ENCODE results near the gene CXCL16.

Gene CXCL16

DNA sequence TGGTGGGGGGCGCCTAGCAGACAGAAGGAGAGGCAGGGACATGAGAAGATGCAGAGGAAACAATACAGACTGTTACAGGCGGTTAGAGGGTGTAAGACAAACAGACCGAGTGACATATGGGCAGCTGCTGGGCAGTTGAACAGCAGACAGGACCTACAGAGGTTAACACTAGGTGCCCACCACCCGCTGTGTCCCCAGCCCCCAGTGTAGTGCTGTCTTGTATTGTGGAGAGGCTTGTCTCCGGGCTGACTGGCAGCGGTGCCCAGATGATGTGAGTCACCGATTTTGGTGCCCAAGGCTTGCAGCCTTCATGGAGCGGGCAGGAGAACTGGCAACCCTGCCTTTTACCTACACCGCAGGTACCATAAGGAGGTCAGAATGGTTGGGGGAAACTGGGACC is 2.4 kb upstream of the CXCL16 start:
- no peak overlapping the region for H3K27ac Mint-ChIP-seq
- no peaks in the 10 kb centered on the region for H3K9me3 Mint-ChIP-seq
- peaks cover 26 to 44% of the 10 kb centered on the region in 2 donors for H3K4me1 Mint-ChIP-seq
- ATAC-seq (replicated peaks) (no peak), DNase-seq (no peak)
- peak overlapping the region in 1 of 2 donors; percentile 10 for H3K4me3 Mint-ChIP-seq
- H3K27me3 Mint-ChIP-seq = peaks cover 44 to 48% of the 10 kb centered on the region in 2 donors
- no peaks in the 10 kb centered on the region for H3K36me3 Mint-ChIP-seq

DNA sequence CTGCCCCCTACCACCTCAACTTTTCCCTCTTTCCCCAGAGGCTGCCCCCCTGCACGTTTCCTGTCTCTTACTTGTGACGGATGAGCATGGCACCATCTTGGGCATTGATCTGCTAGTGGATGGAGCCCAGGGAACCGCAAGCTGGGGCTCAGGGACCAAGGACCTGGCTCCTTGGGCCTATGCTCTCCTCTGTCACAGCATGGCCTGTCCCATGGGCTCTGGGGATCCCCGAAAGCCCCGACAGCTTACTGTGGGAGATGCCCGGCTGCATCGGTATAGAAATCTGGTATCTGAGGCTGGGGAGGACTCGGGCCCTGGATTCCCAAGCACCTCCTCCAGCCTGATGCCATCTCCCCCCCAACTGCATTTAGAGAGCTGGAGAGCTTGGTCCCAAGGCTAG is 1.8 kb upstream of the CXCL16 start:
- H3K4me3 Mint-ChIP-seq = no peak overlapping the region
- no peaks in the 10 kb centered on the region for H3K9me3 Mint-ChIP-seq
- peaks cover 40 to 45% of the 10 kb centered on the region in 2 donors for H3K27me3 Mint-ChIP-seq
- H3K27ac Mint-ChIP-seq = no peak overlapping the region
- no peak for DNase-seq
- ATAC-seq (replicated peaks) = no peak
- H3K4me1 Mint-ChIP-seq = peaks cover 26 to 44% of the 10 kb centered on the region in 2 donors
- no peaks in the 10 kb centered on the region for H3K36me3 Mint-ChIP-seq

GRCh38 chr17:4740584-4740983 is 856 bp upstream of the CXCL16 start:
- ATAC-seq (replicated peaks) (no peak), DNase-seq (no peak)
- Mint-ChIP-seq H3K36me3 (no peaks in the 10 kb centered on the region), H3K4me1 (peaks cover 30 to 51% of the 10 kb centered on the region in 2 donors), H3K27ac (peak overlapping the region; percentile 43), H3K9me3 (no peaks in the 10 kb centered on the region), H3K27me3 (peaks cover 36 to 43% of the 10 kb centered on the region in 2 donors), H3K4me3 (peak overlapping the region; percentile 76 to 77)

DNA sequence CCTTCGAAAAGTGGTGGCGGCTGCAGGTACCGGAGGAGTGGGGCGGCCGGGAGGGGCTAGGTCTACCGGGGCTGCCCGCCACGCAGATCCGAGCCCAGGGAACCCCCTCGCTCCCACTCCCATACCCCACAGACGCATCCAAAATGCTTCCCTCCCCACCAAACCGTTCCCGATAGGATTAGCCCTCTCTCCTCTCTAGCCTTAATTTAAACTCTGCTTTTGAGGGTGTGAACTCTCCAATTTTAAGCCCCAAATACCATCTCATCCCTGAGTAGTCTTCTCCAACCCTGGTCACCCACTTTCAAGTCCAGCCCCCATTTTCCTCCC is 260 bp upstream of the CXCL16 start:
- no peaks in the 10 kb centered on the region for H3K9me3 Mint-ChIP-seq
- H3K4me1 Mint-ChIP-seq = peaks cover 29 to 50% of the 10 kb centered on the region in 2 donors
- H3K27me3 Mint-ChIP-seq = peaks cover 30 to 38% of the 10 kb centered on the region in 2 donors

GRCh38 chr17:4738136-4739121 is 1.3 kb downstream of the CXCL16 start:
- Mint-ChIP-seq H3K27ac (peak overlapping the region; percentile 91), H3K9me3 (no peaks in the 10 kb centered on the region), H3K4me3 (peak overlapping the region; percentile 77 to 81), H3K36me3 (peaks cover 0 to 3% of the 10 kb centered on the region in 2 donors), H3K4me1 (peaks cover 37 to 60% of the 10 kb centered on the region in 2 donors), H3K27me3 (peaks cover 14 to 26% of the 10 kb centered on the region in 2 donors)
- no peak for DNase-seq
- ATAC-seq (replicated peaks) = peak; percentile 7 to 11

More for the DNA sequence above, 260 bp upstream of the CXCL16 start:
- peaks cover 0 to 3% of the 10 kb centered on the region in 2 donors for H3K36me3 Mint-ChIP-seq
- peak overlapping the region; percentile 76 to 77 for H3K4me3 Mint-ChIP-seq
- ATAC-seq (replicated peaks) (no peak), DNase-seq (no peak)
- H3K27ac Mint-ChIP-seq = peak overlapping the region; percentile 43

GRCh38 chr17:4735876-4736651 is 3.7 kb downstream of the CXCL16 start:
- H3K36me3 Mint-ChIP-seq = peaks cover 0 to 6% of the 10 kb centered on the region in 2 donors
- no peaks in the 10 kb centered on the region for H3K9me3 Mint-ChIP-seq
- DNase-seq (no peak), ATAC-seq (replicated peaks) (no peak)
- no peak overlapping the region for H3K4me3 Mint-ChIP-seq
- no peak overlapping the region for H3K27ac Mint-ChIP-seq
- H3K4me1 Mint-ChIP-seq = peaks cover 42 to 71% of the 10 kb centered on the region in 2 donors
- peaks cover 6 to 11% of the 10 kb centered on the region in 2 donors for H3K27me3 Mint-ChIP-seq

DNA sequence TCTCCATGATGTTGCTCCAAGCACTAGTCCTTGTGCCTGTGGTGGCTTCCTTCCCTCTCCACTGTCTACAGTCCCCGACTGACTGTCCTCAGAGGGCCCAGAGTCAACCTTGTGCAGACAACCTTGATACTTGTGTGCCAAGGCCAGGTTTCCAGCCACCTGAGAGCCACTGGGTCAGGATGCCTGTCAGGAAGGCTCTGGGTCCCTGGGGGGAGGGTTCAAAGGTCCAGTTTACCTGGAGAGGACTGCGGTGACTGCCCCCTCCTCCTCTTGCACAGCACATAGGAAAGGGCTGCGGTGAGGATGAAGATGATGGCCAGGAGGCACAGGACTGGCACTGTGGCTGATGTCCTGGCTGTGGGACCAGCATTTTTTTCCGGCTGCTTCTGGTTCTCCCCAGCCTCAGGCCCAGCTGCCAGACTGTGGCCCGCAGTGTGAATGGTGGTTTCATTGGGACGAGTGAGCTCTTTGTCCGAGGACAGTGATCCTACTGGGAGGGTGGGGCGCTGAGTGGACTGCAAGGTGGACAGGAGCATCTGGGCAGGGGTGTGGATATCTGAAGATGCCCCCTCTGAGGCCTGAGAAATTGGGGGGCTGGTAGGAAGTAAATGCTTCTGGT is 4.8 kb downstream of the CXCL16 start:
- no peak for ATAC-seq (replicated peaks)
- Mint-ChIP-seq H3K4me3 (no peak overlapping the region), H3K9me3 (no peaks in the 10 kb centered on the region), H3K36me3 (peaks cover 0 to 6% of the 10 kb centered on the region in 2 donors), H3K27me3 (peaks cover 0 to 1% of the 10 kb centered on the region in 2 donors), H3K27ac (peak overlapping the region; percentile 39), H3K4me1 (peaks cover 41 to 70% of the 10 kb centered on the region in 2 donors)
- DNase-seq = no peak

- Mint-ChIP-seq H3K4me3 (peak overlapping the region; percentile 4 to 55), H3K4me1 (peaks cover 31 to 57% of the 10 kb centered on the region in 2 donors), H3K27ac (peak overlapping the region; percentile 69), H3K9me3 (no peaks in the 10 kb centered on the region), H3K36me3 (peaks cover 0 to 6% of the 10 kb centered on the region in 2 donors), H3K27me3 (no peaks in the 10 kb centered on the region)
- DNase-seq (peak; percentile 65), ATAC-seq (replicated peaks) (peak; percentile 78 to 79)
Observed at GRCh38 chr17:4733073-4733531, 6.6 kb downstream of the CXCL16 start.

DNA sequence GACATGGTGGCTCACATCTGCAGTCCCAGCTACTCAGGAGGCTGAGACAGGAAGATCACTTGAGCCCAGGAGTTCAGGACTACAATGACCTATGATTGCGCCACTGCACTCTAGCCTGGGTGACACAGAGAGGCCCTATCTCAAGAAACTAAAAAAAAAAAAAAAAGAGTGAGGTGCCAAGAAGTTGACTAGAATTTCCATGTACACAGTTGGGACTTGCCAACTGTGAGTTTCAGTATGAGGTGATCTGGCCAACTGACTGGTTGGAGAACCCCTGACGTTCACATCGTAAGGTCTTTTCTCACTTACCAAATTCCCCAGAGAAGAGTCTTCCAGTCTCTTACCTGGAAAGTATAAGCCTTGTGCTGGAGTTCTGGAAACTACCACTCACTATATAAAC is 11.6 kb downstream of the CXCL16 start:
- Mint-ChIP-seq H3K27me3 (no peaks in the 10 kb centered on the region), H3K4me3 (no peak overlapping the region), H3K9me3 (peaks cover 0 to 4% of the 10 kb centered on the region in 2 donors), H3K36me3 (peaks cover 3% of the 10 kb centered on the region in 2 donors), H3K4me1 (peaks cover 20 to 42% of the 10 kb centered on the region in 2 donors), H3K27ac (peak overlapping the region; percentile 59)
- ATAC-seq (replicated peaks) (peak in 1 of 2 donors; percentile 24), DNase-seq (no peak)

DNA sequence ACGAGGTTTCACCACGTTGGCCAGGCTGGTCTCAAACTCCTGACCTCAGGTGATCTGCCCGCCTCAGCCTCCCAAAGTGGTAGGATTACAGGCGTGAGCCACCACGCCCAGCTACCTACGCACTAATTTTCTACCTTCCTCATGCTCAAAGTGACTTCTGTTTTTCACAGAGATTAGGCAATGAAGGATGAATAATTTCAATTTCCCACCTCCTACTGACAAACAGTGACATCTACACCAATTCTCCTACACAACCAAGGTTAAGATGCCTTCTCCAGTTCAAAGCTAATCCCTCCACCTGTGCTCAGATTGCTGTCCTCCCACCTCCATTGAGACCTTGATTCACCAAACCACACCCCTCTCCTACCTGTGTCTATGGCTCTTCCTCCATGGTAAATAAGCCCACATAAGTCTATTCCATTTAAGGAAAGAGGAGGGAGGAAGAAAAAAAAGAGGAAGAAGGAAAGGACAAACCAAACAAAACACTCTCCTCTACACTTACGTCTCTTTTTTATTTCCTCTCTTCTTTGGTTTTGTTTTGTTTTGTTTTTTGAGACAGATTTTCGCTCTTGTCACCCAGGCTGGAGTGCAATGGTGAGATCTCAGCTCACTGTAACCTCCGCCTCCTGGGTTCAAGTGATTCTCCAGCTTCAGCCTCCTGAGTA is 13.9 kb downstream of the CXCL16 start:
- peaks cover 0 to 4% of the 10 kb centered on the region in 2 donors for H3K9me3 Mint-ChIP-seq
- H3K4me1 Mint-ChIP-seq = peaks cover 26 to 32% of the 10 kb centered on the region in 2 donors
- peaks cover 5 to 10% of the 10 kb centered on the region in 2 donors for H3K36me3 Mint-ChIP-seq
- H3K27ac Mint-ChIP-seq = peak overlapping the region; percentile 91
- DNase-seq (no peak), ATAC-seq (replicated peaks) (no peak)
- H3K4me3 Mint-ChIP-seq = no peak overlapping the region
- H3K27me3 Mint-ChIP-seq = no peaks in the 10 kb centered on the region

DNA sequence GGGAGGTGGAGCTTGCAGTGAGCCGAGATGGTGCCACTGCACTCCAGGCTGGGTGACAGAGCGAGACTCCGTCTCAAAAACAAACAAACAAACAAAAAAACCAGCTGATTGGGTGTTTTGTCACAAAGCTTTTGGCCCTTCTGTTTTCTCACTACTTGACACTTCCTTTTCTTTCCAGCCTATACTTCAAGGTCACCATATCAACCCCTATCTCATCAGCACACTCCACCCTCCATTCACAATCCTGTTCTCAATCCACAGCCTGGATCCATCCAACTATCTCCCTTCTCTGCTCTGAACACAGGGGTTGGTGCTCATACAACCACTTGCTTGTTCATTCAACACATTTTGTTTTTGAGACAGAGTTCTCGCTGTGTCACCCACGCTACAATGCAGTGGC is 15.1 kb downstream of the CXCL16 start:
- ATAC-seq (replicated peaks) (no peak), DNase-seq (no peak)
- Mint-ChIP-seq H3K9me3 (peaks cover 0 to 4% of the 10 kb centered on the region in 2 donors), H3K4me1 (peaks cover 22 to 26% of the 10 kb centered on the region in 2 donors), H3K4me3 (no peak overlapping the region), H3K27me3 (no peaks in the 10 kb centered on the region), H3K27ac (no peak overlapping the region), H3K36me3 (peaks cover 10 to 22% of the 10 kb centered on the region in 2 donors)

DNA sequence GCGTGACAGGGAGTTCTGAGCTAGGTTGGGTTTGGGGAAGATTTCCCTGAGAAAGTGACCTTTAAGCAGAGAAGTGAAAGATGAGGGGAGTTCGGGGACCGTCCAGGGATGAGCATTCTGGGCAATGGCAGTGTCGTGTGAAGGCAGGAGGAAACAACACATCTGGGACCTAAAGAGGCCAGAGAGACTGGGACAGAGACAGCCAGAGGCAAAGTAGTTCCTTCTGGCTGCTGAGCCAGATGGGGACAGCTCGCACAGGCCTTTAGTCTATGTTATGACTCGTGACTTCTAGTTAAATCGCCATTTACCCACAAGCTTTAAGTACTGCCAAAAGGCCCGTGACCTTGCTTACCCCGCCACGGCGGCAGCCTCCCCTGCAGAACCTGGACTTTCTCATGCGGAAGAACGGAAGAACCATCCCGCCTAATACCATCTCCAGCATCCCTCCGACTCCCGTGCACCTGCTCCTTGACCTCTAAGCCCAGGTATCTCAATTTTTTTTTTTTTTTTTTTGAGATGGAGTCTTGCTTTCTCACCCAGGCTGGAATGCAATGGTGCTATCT is 17.0 kb downstream of the CXCL16 start:
- peaks cover 19 to 23% of the 10 kb centered on the region in 2 donors for H3K4me1 Mint-ChIP-seq
- H3K27me3 Mint-ChIP-seq = no peaks in the 10 kb centered on the region
- peak overlapping the region in 1 of 2 donors; percentile 19 for H3K4me3 Mint-ChIP-seq
- H3K27ac Mint-ChIP-seq = peak overlapping the region; percentile 87
- H3K9me3 Mint-ChIP-seq = peaks cover 0 to 4% of the 10 kb centered on the region in 2 donors
- ATAC-seq (replicated peaks) (peak; percentile 73 to 74), DNase-seq (no peak)
- H3K36me3 Mint-ChIP-seq = peaks cover 21 to 40% of the 10 kb centered on the region in 2 donors
